Activated CD8-positive, alpha-beta T cell treated with anti-CD3 and anti-CD28 coated beads for 36 hours (primary cell): Measurements from ENCODE around the gene GPR89B. TPM values are rescaled to one million over a fixed set of nuclear protein-coding genes. Genes with fewer than 3 reads are reported as not detected.
"Not testable (repeated sequence)": the region's sequence is repeated elsewhere in the genome, so short reads cannot be mapped to it uniquely, and the experiment has no call there.

ENCODE experiments used
- ATAC-seq: fragments of 200-7000 bp; cut with Tn5 transposase; one replicate; pipeline ENCODE4 v1.10.0; 2021; ENCODE audit warnings: mild to moderate bottlenecking, moderate library complexity
- CTCF ChIA-PET: fragments of 350-600 bp; sonication (Branson Sonifier 250); formaldehyde crosslinking; loops from one replicate; lab custom pipeline; 2021; ENCODE audit warnings: antibody characterized with exemption; lab: Charles Lee
- POLR2A ChIA-PET: fragments of 350-600 bp; sonication (Branson Sonifier 250); formaldehyde crosslinking; loops from one replicate; lab custom pipeline; 2021; ENCODE audit warnings: antibody characterized with exemption; lab: Charles Lee
- DNase-seq: peaks from one replicate; pipeline ENCODE4 v3.0.0-alpha.2; 2020
- H3K27ac Mint-ChIP-seq: one replicate; pipeline ENCODE4 v1.8.0; 2021; ENCODE audit warnings: mild to moderate bottlenecking, mixed read lengths
- H3K27me3 Mint-ChIP-seq: one replicate; pipeline ENCODE4 v1.8.0; 2021; ENCODE audit warnings: mixed read lengths
- H3K36me3 Mint-ChIP-seq: one replicate; pipeline ENCODE4 v1.8.0; 2021; ENCODE audit warnings: low read depth, mixed read lengths
- H3K4me1 Mint-ChIP-seq: one replicate; pipeline ENCODE4 v1.8.0; 2021; ENCODE audit warnings: low read depth, mixed read lengths
- H3K4me3 Mint-ChIP-seq: one replicate; pipeline ENCODE4 v1.8.0; 2021; ENCODE audit warnings: mild to moderate bottlenecking, moderate library complexity, mixed read lengths
- H3K9me3 Mint-ChIP-seq: one replicate; pipeline ENCODE4 v1.8.0; 2021; ENCODE audit warnings: mixed read lengths
- intact Hi-C: fragments of 100-400 bp; cut with micrococcal nuclease; formaldehyde crosslinking; loops from one replicate; pipeline ENCODE4 v1.10.0; 2022
- total RNA-seq, 2 experiments: library from RNA; stranded (reverse); gene quantifications; one replicate each; pipeline ENCODE4 v1.2.3, GENCODE V29; 2021

GPR89B gene
- total RNA-seq, 2 experiments from 2014 or later, result 14.4 to 15.7 TPM

GRCh38 chr1:147958906-147959305 lies 30.7 kb downstream of the GPR89B start:
- H3K27ac Mint-ChIP-seq, H3K4me1 Mint-ChIP-seq, H3K27me3 Mint-ChIP-seq, POLR2A ChIA-PET, H3K9me3 Mint-ChIP-seq, DNase-seq, ATAC-seq, H3K4me3 Mint-ChIP-seq, CTCF ChIA-PET, intact Hi-C loops, H3K36me3 Mint-ChIP-seq: not testable (repeated sequence)

- CTCF ChIA-PET, intact Hi-C loops, H3K9me3 Mint-ChIP-seq, H3K27ac Mint-ChIP-seq, H3K4me1 Mint-ChIP-seq, POLR2A ChIA-PET, H3K36me3 Mint-ChIP-seq, DNase-seq, H3K4me3 Mint-ChIP-seq, H3K27me3 Mint-ChIP-seq: not testable (repeated sequence)
- ATAC-seq, result peak; percentile 39
Measured at GRCh38 chr1:147959680-147960079, 31.5 kb downstream of the GPR89B start.

- H3K36me3 Mint-ChIP-seq, POLR2A ChIA-PET, intact Hi-C loops, H3K4me3 Mint-ChIP-seq, H3K27ac Mint-ChIP-seq, H3K9me3 Mint-ChIP-seq, H3K4me1 Mint-ChIP-seq, DNase-seq, CTCF ChIA-PET, H3K27me3 Mint-ChIP-seq: not testable (repeated sequence)
- peak; percentile 68 for ATAC-seq
Measured at GRCh38 chr1:147964575-147964974, 36.4 kb downstream of the GPR89B start.

GRCh38 chr1:147966657-147967056 lies 38.4 kb downstream of the GPR89B start:
- H3K27me3 Mint-ChIP-seq, H3K9me3 Mint-ChIP-seq, DNase-seq, H3K4me3 Mint-ChIP-seq, intact Hi-C loops, H3K36me3 Mint-ChIP-seq, CTCF ChIA-PET, H3K4me1 Mint-ChIP-seq, POLR2A ChIA-PET, H3K27ac Mint-ChIP-seq: not testable (repeated sequence)
- ATAC-seq, result peak; percentile 84

- peaks cover 27% of the 10 kb centered on the region for H3K36me3 Mint-ChIP-seq
- CTCF ChIA-PET, H3K27me3 Mint-ChIP-seq, H3K27ac Mint-ChIP-seq, POLR2A ChIA-PET, ATAC-seq, intact Hi-C loops, H3K9me3 Mint-ChIP-seq, DNase-seq, H3K4me1 Mint-ChIP-seq, H3K4me3 Mint-ChIP-seq: not testable (repeated sequence)
Measured at GRCh38 chr1:147978896-147979651, 50.9 kb downstream of the GPR89B start.

- ATAC-seq (peak; percentile 64), DNase-seq (peak; percentile 13)
- H3K9me3 Mint-ChIP-seq, POLR2A ChIA-PET, intact Hi-C loops, H3K4me3 Mint-ChIP-seq, H3K27me3 Mint-ChIP-seq, H3K27ac Mint-ChIP-seq, CTCF ChIA-PET: not testable (repeated sequence)
- peaks cover 17% of the 10 kb centered on the region for H3K36me3 Mint-ChIP-seq
- peaks cover 11% of the 10 kb centered on the region for H3K4me1 Mint-ChIP-seq
Measured at GRCh38 chr1:147985374-147985773, 57.2 kb downstream of the GPR89B start.

- CTCF ChIA-PET, DNase-seq, POLR2A ChIA-PET, H3K9me3 Mint-ChIP-seq, intact Hi-C loops, H3K27ac Mint-ChIP-seq, H3K27me3 Mint-ChIP-seq, H3K4me3 Mint-ChIP-seq, ATAC-seq: not testable (repeated sequence)
- Mint-ChIP-seq H3K36me3 (peaks cover 15% of the 10 kb centered on the region), H3K4me1 (peaks cover 11% of the 10 kb centered on the region)
Measured at GRCh38 chr1:147987893-147988292, 59.7 kb downstream of the GPR89B start.

GRCh38 chr1:147992916-147993315 lies 64.7 kb downstream of the GPR89B start:
- not testable (repeated sequence) for DNase-seq

GRCh38 chr1:147993400-147993799 lies 65.2 kb downstream of the GPR89B start:
- CTCF ChIA-PET, H3K9me3 Mint-ChIP-seq, POLR2A ChIA-PET, intact Hi-C loops, H3K27me3 Mint-ChIP-seq: not testable (repeated sequence)
- H3K4me1 Mint-ChIP-seq, result peaks cover 21% of the 10 kb centered on the region
- peaks cover 18% of the 10 kb centered on the region for H3K36me3 Mint-ChIP-seq
- ATAC-seq, result peak; percentile 47
- H3K4me3 Mint-ChIP-seq, result peak overlapping the region; percentile 38
- H3K27ac Mint-ChIP-seq, result peak overlapping the region; percentile 82
- DNase-seq, result peak; percentile 16

More at GRCh38 chr1:147992916-147993315, 64.7 kb downstream of the GPR89B start:
- Mint-ChIP-seq H3K36me3 (peaks cover 19% of the 10 kb centered on the region), H3K4me3 (peak overlapping the region; percentile 38), H3K27ac (peak overlapping the region; percentile 82), H3K4me1 (peaks cover 18% of the 10 kb centered on the region)
- ATAC-seq, intact Hi-C loops, POLR2A ChIA-PET, H3K9me3 Mint-ChIP-seq, H3K27me3 Mint-ChIP-seq, CTCF ChIA-PET: not testable (repeated sequence)

- H3K9me3 Mint-ChIP-seq, intact Hi-C loops, H3K27me3 Mint-ChIP-seq, DNase-seq, POLR2A ChIA-PET, H3K4me3 Mint-ChIP-seq, CTCF ChIA-PET: not testable (repeated sequence)
- ATAC-seq, result peak; percentile 40
- H3K4me1 Mint-ChIP-seq, result peaks cover 23% of the 10 kb centered on the region
- peak overlapping the region; percentile 81 for H3K27ac Mint-ChIP-seq
- H3K36me3 Mint-ChIP-seq, result peaks cover 18% of the 10 kb centered on the region
Measured at GRCh38 chr1:147993825-147994615, 65.8 kb downstream of the GPR89B start.

- H3K4me3 Mint-ChIP-seq, intact Hi-C loops, H3K27ac Mint-ChIP-seq, H3K27me3 Mint-ChIP-seq, ATAC-seq, H3K36me3 Mint-ChIP-seq, H3K9me3 Mint-ChIP-seq, DNase-seq, POLR2A ChIA-PET, CTCF ChIA-PET: not testable (repeated sequence)
- H3K4me1 Mint-ChIP-seq, result peaks cover 22% of the 10 kb centered on the region
Measured at GRCh38 chr1:147996088-147996487, 67.9 kb downstream of the GPR89B start.

GRCh38 chr1:148007724-148008123 lies 79.5 kb downstream of the GPR89B start:
- DNase-seq, H3K27me3 Mint-ChIP-seq, H3K27ac Mint-ChIP-seq, POLR2A ChIA-PET, H3K9me3 Mint-ChIP-seq, H3K4me1 Mint-ChIP-seq, H3K36me3 Mint-ChIP-seq, CTCF ChIA-PET, intact Hi-C loops, H3K4me3 Mint-ChIP-seq, ATAC-seq: not testable (repeated sequence)
